ENCODE measurements around the gene DNAJC5G.
"Not testable (repeated sequence)": the region's sequence is repeated elsewhere in the genome, so short reads cannot be mapped to it uniquely, and the experiment has no call there.

Gene DNAJC5G

GRCh38 chr2:27281855-27282559 is 6.8 kb downstream of the DNAJC5G start, which contains the start of gene TRIM54:
Gene TRIM54, plus strand, starts transcription at chr2:27282429. Its CDS starts 303 bp downstream, at chr2:27282732.
- no peak for DNase-seq

DNA sequence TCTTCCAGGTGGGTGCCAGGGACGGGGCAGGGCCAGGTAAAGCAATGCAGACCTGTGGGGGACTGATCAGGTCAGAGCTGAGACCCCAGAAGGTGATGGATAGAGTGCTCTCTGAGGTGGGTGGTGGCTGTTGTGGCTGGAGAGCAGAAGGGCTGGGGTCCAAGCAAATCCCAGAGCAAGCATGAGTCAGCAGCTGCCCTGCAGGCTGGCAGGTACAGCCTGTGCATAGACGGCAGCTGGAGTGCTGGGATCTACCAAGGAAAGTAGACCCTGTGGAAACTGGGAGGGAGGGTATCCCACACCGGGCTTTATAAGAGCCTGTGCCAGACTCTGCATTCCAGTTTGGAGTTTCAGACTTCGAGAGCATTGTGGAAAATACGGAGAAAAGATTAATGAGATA is 7.7 kb downstream of the DNAJC5G start:
- no peak for DNase-seq

GRCh38 chr2:27284996-27285395 is 9.8 kb downstream of the DNAJC5G start:
- no peak for DNase-seq

DNA sequence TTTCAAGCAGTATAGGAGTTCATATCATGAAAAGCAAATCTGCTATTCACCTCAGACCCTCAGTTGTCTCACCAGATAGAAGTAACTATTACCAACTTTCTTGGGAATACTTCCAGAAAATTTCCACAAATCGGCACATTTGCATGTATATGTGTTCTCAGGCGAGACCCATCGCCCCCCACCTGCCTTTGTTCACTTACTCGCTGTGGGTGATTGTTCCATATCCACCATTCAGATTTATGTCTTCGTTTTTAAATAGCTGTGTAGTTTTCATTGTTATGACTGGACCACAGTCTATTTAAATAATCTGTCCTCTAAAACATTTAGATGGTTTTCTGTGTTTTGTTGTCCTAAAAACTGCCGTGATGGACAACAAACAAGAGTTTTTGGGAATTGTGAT is 10.2 kb downstream of the DNAJC5G start:
- DNase-seq: no peak

DNA sequence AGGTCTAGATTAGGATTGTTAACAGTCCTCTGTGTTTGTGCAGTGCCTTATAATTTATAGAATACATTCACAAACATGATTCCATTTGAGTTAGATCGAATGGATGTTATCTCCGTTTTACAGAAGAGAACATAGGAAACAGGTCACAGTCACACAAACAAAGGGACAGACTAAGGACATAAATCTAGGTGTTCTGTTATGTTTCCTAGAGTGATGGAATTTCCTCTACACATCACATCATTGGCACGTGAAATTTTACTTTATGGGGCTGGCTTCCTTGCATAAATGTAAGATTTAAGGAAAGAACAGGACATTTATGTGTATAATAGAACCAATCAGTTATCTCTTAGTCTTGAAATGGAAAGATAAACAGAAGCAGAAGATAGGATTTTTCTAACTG is 13.4 kb downstream of the DNAJC5G start:
- no peak for DNase-seq

- DNase-seq: no peak
Observed at GRCh38 chr2:27290549-27290948, 15.3 kb downstream of the DNAJC5G start.

GRCh38 chr2:27291865-27292264 is 16.6 kb downstream of the DNAJC5G start:
- DNase-seq: no peak

DNA sequence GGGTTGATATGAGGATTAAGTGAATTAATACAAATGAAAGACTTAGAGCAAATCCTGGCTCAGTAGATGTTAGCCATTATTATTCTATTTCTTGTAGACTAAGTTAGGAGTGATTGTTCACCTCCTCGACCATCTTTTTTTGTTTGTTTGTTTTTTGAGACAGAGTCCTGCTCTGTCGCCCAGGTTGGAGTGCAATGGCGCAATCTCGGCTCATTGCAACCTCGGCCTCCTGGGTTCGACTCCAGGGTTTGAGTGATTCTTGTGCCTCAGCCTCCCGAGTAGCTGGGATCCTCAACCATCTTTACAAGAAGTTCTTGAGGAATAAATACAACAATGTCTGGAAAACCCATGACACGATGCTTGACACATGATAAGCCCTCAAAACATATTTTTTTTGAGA is 19.7 kb downstream of the DNAJC5G start:
- DNase-seq: no peak

GRCh38 chr2:27296481-27296880 is 21.2 kb downstream of the DNAJC5G start:
- no peak for DNase-seq

DNA sequence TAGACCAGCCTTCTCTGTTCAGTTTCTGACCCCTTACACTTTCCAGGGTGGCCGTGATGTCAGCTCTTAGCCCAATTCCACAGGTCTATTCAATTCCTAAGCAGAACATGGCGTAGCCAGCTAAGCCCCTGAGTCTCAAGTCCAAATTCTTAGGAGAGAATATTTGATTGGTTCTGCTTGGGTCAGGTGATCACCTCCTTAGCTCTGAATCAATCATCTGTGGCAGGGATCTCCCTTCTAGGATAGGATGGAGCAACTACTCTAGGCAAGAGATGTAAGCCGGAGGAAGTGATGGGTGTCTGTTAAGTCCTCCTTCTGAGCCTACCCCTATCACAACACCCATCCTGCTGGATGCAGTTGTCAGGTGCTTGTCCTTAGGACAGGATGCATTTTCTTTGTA is 22.0 kb downstream of the DNAJC5G start:
- DNase-seq: no peak

GRCh38 chr2:27298391-27299080 is 23.3 kb downstream of the DNAJC5G start:
- DNase-seq: no peak

- DNase-seq: not testable (repeated sequence)
Observed at GRCh38 chr2:27300606-27301005, 25.4 kb downstream of the DNAJC5G start.

- DNase-seq: peak in 1 of 2 experiments; percentile 12
Observed at GRCh38 chr2:27303093-27304025, 28.1 kb downstream of the DNAJC5G start.

DNA sequence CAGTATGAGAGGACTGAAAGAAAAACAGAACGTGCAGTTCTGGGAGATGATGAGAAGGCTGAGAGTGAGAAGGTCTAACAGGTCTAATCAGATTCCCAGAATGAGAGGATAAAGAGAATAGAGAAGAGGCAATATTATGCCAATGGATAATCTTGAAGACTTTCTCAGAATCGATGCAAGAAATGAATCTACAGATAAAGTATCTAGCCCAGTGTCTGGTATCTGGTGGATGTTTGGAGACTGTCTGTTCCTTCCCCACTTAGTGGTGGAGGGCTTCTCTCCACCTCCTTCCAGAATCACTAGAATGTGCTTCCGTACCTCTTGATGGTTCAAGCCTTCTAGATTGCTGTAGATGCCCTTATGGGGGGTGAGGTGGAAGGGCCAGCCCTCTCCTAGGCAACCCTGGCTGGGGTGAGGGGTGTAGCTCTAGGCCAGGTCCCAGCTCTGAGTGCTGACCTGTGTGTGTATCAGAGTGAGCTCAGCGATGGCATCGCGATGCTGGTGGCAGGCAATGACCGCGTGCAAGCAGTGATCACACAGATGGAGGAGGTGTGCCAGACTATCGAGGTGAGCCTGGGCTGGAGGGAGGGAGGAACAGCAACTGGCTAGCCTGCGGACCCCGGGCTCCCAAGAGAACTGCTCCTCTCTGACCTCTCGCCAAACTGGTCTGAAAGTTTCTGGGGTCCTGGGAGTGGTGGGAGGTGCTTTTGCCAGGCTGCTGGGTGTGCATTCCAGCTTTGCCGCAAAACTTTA is 29.4 kb downstream of the DNAJC5G start:
- DNase-seq: no peak

DNA sequence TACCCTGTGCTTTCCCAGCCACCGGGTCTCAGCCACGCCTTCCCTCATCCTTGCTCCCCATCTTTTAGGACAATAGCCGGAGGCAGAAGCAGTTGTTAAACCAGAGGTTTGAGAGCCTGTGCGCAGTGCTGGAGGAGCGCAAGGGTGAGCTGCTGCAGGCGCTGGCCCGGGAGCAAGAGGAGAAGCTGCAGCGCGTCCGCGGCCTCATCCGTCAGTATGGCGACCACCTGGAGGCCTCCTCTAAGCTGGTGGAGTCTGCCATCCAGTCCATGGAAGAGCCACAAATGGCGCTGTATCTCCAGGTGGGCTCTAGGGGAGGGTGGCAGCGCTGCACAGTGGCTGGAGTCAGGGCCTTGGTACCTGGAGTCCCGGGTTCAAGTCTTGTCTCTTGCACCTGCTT is 30.3 kb downstream of the DNAJC5G start:
- no peak for DNase-seq

GRCh38 chr2:27306136-27306535 is 30.9 kb downstream of the DNAJC5G start:
- no peak for DNase-seq

- DNase-seq: peak; percentile 26 to 33
Observed at GRCh38 chr2:27306573-27307286, 31.5 kb downstream of the DNAJC5G start.

DNA sequence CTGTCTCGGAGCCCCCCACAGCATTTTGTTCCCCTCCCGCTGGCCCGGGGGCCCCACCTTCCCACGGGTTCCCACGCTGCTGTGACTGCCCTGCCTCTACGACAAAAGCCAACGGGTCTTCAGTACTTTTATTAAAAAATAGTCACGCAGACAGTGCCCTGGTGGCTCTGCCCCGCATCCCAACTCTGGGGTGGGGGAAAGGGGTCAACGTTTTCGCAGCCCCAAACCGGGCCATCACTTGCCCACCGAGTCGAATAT is 32.0 kb downstream of the DNAJC5G start:
- no peak for DNase-seq

DNA sequence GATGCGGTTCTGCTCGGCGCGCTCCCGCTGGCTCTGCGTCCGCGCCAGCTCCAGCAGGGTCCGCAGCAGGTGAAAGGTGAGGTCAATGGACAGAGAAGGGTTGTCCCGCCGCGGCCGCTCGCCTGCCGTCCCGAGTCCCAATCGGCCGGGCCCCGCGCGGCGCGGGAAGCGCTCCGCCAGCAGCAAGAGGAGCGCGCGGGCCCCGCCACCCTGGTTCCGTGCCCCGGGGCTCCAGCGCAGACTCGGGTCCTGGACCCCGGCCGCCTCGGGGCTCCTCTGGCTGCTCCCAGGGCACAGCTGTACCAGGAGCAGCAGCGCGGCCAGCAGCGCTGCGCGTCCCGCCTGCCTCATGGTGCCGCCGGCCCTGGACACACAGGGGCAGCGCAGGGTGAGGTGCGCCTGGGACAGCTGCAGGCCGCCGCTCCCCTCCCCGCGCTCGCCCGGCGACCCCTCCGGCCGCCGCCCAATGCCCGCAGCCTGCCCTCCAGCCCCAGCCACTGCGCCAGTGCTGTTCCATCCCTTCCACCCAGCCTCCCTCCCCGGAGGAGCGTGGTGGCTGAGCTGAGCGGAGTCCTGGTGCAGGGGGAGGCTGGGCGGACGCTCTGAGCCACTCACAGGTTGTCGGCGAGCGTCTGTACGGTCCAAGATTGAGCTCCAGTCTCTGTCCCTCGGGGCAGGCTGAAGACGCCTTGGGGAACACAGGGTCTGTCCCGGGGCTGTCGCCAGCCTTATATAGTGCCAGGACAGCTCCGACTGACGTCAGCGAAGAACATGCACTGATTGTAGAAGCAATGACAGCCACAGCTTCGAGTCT is 32.5 kb downstream of the DNAJC5G start:
- DNase-seq: no peak

DNA sequence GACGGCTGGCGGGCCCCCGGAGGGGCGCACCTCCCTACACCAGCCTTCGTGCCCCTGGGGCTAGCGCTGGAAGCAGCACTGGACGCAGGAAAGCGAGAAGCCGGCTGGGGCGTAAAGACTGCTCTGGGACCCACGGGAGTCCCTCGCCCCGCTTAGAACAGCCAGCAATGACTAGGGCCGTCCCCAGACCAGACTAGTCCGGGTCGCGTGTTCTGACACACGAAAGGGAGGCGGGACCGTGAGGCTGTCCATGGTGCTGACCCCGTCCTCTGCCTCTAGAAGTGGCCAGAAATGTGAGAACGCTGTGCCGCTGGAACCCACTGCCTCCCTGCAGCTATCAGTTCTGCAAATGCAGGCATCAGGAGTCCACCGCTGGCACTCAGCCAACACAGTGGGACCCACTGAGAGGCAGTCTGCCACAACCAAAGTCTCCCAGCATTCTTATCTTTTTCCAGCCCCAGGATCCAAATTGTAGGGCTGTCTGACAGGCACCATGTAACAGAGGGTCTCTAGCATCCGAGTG is 33.2 kb downstream of the DNAJC5G start, which contains the start of gene UCN:
TSS of gene UCN (minus strand) at position 87 of the 523 bp plus-strand sequence. CDS start 550 bp downstream, outside the sequence.
- DNase-seq: no peak

GRCh38 chr2:27309651-27310050 is 34.4 kb downstream of the DNAJC5G start:
- no peak for DNase-seq

Measured in activated CD4-positive, alpha-beta T cell treated with anti-CD3 and anti-CD28 coated beads, Interleukin-2, amount 50 U/mL, for 4 hours (primary cell).